ENCODE data around the gene LNPEP. TPM values are rescaled to one million over a fixed set of nuclear protein-coding genes. Genes with fewer than 3 reads are reported as not detected.

LNPEP gene
- total RNA-seq, 1 donor from 2014 or later = 76.4 TPM

DNA sequence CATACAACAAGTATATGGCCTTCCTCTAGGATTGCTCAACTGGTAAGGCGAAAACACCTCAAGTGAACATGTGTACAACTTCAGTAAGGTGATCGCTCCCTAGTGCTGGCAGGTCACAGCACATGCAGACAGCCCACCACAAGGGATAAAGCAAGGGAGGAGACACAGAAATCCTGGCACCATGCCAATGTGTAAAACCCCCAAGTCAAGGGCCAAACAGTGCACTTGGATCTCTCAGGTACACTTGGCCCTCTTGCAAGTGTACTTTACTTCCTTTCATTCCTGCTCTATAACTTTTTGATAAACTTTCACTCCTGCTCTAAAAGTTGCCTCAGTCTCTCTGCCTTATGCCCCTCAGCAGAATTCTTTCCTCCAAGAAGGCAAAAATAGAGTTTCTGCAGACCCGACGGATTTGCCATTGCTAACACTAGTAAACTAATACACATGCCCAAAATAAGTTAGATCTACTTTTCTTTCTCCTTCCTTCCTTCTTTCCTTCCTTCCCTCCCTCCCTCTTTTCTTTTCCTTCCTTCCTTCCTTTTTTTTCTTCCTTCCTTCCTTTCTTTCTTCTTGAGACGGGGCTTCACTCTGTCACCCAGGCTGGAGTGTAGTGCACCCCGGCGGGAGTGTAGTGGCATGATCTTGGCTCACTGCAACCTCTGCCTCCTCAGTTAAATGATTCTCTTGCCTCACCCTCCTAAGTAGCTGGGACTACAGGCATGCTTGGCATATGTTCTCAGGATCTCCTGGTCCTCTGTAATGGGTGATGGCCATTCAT lies 6.8 kb upstream of the LNPEP start:
- intact Hi-C loops (cut with micrococcal nuclease) = no loop called here

DNA sequence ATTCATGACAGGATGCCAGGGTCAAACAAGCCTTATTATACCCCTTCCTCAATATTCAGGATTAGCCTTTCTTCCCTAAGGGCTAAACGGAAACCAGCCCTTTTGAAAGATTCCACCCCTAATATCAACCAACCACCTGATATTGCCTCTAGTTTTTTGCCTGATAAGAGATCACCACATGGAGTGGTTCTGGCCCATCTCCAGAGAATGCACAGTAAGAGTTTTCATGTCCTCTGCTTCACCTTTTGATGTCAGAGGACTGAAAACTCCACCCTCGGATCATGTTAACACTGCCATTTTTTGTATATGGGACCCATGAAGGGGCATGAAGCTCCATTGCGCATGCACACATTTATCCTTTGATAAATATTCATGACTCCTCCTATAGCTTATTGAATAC lies 5.8 kb upstream of the LNPEP start:
- intact Hi-C loops (cut with micrococcal nuclease) = loop anchor here (5.0 to 10.0 kb wide), 2 partner anchors 393 to 1285 kb away; partner anchors contain the start of gene RFESD

DNA sequence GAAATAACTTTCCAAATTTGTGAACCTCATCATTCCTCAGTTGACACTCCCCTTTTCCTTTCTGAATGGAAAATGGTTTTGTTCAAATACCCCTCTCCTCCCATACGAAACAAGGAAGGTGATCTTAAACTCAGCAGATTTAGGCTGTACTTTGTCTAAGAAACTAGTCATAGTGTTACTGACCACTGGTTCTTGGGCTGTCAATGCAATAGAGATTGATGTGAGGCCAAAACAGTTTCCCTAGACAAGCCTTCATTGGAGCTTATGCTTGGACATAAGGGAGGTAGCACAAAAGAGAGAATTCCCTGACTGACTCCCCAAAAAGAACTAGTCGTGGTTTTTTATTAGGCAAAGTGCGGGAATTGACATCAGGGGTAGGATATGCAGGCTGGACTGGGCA lies 5.3 kb upstream of the LNPEP start:
- intact Hi-C loops (cut with micrococcal nuclease) = loop anchor here (5.0 to 10.0 kb wide), 2 partner anchors 393 to 1286 kb away; partner anchors contain the start of gene RFESD

DNA sequence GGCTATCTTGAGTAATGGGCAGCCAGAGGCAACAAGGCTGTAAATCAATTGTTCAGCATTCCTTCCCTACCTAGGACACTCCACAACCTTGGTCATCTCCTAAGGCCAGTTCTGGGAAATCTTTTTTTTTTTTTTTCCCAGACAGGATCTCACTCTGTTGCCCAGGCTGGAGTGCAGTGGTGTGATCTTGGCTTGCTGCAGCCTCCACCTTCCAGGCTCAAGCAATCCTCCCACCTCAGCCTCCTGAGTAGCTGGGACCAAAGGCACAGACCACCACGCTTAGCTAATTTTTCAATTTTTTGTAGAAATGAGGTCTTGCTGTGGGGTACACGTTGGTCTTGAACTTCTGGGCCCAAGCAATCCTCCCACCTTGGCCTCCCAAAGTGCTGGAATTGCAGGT lies 4.8 kb upstream of the LNPEP start:
- intact Hi-C loops (cut with micrococcal nuclease) = loop anchor here (5.0 to 10.0 kb wide), 2 partner anchors 394 to 1286 kb away; partner anchors contain the start of gene RFESD

DNA sequence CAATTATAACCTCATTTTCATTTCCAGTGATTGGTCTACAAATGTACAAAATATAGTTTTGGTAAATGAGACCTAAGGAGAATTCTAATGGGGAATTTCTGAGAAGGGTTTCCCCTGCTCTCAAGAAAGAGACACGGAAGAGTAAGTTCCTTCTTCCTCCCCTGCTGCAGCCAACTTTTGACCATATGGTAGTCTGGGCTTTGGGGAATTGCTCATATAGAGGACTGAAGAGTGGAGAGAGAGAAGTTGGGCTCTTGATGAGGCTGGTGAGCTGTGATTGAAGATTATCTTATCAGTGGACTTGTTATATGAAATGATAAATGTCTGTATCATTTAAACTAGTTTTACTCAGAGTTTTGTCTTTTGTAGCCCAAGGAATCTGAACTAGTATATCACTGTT lies 4.3 kb upstream of the LNPEP start:
- intact Hi-C loops (cut with micrococcal nuclease) = loop anchor here (5.0 to 10.0 kb wide), 2 partner anchors 394 to 1287 kb away; partner anchors contain the start of gene RFESD

DNA sequence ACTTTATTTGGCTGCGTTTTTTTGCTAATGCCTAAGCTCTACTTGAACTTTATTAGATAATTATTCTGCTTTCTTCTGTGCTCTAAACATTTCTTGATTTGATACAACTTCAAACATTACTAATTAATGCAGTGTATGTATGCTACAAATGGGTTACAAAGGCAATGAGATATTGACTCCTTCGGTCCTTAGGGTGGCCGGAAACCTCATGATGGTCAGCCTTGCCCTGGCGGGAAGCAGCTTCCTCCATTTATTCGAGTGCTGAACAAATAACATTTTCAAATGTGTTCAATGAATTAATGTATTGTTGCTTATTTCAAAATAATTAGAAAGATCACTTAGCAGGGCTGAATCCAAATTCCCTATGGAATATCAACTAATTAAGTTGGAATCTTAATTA lies 3.9 kb upstream of the LNPEP start:
- intact Hi-C loops (cut with micrococcal nuclease) = loop anchor here (5.0 to 10.0 kb wide), 2 partner anchors 395 to 1287 kb away; partner anchors contain the start of gene RFESD

DNA sequence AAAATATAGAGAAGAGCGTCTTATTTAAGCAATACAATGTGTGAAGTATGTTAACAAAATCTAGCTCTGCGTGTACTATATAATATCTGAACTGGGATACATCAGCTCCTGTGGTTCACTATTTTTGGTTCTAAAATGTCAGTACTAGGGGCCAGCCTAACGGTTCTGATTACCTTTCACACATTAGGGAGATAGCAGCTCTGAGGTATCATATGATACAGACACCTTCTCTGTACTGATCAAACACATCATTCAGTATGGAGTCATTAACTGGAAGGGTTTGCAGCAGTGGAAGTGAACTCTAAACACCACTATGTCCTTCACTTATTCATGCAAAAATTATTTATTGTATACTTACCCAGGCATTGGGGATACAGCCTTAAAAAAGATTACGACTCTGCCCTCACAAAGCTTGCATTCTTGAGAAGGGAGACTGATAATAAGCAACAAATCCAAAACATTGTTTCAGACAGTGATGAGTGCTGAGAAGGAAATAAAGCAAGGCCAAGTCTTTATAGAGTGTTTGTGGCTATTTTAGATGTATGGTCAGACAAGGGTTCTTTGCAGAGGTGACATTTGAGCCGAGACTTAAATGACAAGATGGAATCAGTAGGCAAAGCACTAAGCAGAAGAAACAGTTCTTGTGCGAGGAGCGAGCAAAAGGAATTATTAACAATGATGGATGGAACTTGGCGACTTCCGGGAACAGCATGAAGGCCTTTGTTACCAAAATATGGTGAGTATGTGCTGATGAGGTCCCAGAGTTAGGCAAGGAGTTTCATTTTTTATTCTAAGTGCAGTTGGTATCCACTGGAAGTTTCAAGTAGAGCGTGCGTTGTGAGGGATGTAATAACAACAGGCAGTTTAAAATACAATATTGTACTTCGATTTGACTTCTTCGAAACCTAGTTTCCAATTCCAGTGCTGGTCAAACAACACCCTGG lies 1.8 kb upstream of the LNPEP start:
- intact Hi-C loops (cut with micrococcal nuclease) = loop anchor here (1.0 to 10.0 kb wide), 9 partner anchors 8 to 1839 kb away; partner anchors contain the start of genes RFESD and RGMB

DNA sequence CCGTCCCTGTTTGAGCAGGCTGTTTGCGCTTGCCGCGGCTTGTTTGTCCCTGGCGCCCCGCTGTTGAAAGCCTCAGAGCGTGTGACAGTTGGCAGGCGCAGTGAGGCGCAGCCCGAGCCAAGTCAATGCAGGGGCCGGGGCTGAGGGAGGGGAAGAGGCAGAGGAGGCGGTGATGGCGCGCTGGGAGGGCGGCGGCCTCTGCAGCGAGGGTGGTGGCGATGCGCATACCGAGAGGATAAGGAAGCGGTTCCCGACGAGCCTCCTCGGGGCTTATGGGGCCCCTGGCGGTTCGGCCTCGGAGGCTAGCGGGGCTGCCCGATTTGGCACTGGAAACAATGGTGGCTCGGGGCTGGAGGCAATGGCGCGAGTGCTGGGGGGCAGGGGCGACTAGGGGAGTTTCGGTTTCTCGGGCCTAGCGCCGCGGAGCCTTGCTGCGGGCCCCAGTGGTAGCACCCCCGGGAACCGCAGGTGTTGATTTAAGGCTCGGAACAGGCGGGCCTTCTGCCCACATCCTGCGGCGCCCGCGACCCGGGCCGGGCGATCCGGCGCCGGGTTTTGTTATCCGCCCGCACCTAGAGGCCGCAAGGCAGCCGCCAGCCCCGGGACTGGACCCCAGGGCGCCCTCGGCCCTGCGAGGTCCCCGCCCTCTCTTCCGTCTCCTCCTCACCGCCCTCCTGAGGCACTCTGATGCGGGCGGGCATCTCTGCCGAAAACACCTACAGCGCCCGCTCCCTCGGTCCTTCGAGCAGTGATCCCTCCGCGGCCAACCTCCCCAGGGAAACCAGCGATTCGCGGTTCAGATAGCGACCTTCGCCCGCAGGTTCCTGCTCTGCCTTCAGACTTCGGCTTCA lies 947 bp upstream of the LNPEP start:
- intact Hi-C loops (cut with micrococcal nuclease) = loop anchor here (1.0 to 10.0 kb wide), 21 partner anchors 9 to 1838 kb away; partner anchors contain the start of genes CAST, ERAP1, ERAP2 and GLRX

DNA sequence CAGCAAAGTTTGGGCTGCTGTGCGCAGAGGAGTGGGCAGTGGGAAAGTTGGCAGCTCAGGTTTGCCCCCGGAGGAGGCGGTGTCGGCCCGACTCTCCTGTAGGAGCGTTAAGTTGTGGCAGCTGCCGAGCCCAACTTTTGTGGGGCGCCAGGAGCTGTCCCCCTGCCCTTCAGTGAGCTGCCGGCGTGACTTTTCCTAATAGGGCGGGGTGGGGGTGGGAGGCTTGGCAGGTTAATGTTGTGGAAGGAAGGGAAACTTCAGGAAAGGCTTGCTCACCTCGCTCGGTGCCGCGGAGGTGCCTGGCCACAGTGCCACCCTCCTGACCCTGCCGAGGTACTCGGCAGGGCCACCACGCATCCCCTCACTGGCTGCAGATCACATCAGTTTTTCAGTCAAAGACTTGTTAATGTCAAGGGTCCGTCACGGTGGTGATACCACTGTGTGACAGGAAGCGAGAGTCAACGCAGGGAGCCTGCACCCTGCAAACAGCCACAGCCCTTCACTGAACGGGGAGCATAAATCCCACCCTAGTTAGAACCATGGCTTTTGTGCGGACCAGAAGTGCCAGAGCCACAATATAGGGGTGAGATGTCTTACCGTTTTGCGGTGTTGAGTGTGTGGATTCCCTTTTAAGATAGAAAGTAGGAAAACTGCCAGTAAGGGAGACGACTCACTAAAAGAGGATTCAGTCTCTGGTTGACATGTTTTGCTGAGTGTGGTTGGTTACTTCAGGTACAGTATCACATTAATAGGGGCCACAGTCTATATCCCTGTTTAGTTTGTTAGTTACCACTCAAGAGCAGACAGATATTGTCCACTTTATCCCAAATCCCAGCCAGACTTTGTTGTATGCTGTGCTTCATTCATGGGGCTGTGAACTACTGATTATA lies 796 bp downstream of the LNPEP start:
- intact Hi-C loops (cut with micrococcal nuclease) = loop anchor here (1.0 to 10.0 kb wide), 9 partner anchors 68 to 1993 kb away; partner anchors contain the start of genes ARSK, CHD1, GLRX and LIX1

DNA sequence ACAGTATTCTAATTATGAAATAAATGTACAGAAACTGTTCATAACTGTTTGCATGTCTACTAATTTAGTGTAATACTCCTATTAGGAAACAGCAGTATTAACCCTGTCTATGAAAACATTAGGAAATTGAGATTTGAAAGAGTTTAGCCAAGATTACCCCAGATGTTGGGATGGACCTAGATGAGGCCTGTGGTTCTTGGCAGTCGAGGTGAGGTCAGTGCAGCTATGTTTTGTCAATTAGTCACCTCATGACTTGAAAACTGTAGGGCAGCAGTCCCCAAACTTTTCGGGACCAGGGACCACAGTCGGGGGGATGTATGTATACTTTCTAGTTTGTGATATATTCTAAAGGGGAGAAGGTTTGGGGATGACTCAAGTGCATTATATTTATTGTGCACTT lies 4.7 kb downstream of the LNPEP start:
- intact Hi-C loops (cut with micrococcal nuclease) = no loop called here

DNA sequence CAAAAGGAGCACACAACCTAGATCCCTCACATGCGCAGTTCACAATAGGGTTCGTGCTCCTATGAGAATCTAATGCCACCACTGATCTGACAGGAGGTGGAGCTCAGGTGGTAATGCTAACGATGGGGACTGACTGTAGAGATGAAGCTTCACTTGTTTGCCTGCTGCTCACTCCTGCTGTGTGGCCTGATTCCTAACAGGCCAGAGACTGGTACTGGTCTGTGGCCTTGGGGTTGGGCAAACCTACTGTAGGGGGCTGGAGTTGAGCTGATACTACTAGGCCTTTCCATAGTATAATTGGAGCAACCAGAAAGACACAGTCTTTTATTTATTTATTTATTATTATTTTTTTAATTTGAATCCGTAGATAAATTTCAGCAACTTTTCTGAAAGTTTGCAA lies 5.3 kb downstream of the LNPEP start:
- intact Hi-C loops (cut with micrococcal nuclease) = no loop called here

DNA sequence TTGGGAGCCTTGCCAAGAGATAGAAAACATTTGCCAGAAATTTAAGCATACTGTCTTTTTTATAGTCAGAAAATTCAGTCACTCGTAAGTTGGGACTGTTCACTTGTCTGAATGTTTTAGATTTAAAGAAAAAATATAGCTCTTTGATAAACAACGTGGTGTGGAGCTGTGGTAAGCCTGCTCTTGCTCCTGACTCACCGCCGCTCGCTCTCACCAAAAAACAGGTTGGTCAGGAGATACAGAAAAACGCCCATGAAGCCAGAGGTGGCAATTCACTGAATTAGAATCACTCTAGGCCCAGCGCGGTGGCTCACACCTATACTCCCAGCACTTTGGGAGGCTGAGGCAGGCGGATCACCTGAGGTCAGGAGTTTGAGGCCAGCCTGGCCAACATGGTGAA lies 6.2 kb downstream of the LNPEP start:
- intact Hi-C loops (cut with micrococcal nuclease) = no loop called here

DNA sequence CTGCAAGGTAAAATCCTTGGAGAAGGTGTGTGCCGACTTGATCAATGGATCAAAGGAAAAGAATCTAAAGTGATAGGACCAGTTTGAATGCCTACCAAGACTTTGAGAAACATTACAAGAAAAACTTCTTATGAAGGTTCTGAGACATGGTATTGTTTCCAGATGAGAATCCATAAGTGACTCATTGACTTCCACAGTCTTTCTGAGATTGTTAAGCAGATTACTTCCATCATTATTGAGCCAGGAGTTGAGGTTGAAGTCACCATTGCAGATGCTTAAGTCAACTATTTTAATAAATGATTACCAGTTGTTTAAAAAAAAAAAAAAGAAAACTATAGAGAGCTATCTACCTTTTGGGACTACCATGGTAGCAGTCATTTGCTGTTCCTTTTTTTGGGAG lies 7.0 kb downstream of the LNPEP start:
- intact Hi-C loops (cut with micrococcal nuclease) = no loop called here

DNA sequence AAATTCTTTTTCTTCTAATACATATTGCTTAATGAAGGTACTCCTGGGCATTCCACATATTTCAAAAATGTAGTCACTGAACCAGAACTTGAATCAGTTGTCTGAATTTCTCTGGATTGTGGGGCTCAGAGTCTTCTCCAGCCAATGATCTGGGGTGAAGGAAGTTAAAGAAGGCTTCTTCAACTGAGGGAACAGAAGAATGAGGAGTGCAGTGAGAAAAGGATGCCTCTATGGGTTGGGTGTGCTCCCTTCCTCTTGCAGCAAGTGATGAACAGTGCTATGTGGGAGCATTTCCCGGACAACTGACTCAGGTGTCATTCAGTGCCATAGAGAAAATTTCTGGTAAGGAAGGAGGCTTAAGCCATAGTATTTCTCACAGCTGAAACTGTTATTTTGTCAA lies 7.9 kb downstream of the LNPEP start:
- intact Hi-C loops (cut with micrococcal nuclease) = no loop called here

DNA sequence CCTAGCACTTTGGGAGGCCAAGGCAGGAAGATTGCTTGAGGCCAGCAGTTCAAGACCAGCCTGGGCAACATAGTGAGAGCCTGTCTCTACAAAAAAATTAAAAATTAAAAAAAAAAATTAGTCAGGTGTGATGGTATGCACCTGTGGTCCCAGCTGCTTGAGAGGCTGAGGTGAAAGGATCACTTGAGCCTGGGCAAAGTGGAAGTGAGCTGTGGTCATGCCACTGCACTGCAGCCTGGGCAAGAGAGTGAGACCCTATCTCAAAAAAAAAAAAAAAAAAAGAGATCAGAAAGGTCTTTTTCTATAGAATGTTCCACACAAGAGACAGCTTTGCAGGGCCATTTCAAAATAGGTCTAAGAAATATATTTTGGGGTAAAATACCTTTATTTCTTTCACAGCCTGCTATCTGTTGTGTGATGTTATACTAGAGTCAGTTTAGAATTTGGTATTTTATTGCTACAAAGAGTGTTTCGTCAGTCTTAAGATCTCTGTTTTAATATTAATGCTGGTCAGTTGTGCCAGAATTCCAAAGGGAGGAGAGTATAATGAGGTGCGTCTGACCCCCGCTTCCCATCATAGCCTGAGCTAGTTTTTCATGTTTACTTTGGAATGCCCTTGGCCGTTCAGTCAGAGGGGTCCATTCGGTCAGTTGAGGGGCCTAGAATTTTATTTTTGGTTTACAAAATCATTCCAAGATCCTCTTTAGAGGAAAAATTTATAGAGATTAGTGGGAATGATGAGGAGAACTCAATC lies 9.4 kb downstream of the LNPEP start:
- intact Hi-C loops (cut with micrococcal nuclease) = no loop called here

DNA sequence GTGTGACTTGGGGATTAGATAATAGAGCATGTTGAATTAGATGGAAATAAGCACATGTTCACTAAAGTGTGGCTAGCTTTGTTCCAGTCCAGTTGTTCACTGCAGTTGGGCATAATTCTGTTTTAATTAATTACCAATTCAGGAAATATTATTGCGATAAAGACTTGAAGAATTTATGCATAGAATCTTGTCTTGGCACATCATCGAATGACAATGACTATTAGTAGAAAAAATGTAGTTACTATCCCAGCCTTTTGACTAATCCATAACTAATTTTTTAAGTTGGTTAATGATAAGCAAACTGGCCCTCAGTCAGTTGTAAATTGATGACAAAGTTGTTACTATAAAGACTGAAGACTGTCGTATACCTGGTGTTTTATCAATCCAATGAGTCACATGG lies 10.5 kb downstream of the LNPEP start:
- intact Hi-C loops (cut with micrococcal nuclease) = loop anchor here (1.0 kb wide), 1 partner anchor 8 kb away; no protein-coding TSS in a partner anchor

DNA sequence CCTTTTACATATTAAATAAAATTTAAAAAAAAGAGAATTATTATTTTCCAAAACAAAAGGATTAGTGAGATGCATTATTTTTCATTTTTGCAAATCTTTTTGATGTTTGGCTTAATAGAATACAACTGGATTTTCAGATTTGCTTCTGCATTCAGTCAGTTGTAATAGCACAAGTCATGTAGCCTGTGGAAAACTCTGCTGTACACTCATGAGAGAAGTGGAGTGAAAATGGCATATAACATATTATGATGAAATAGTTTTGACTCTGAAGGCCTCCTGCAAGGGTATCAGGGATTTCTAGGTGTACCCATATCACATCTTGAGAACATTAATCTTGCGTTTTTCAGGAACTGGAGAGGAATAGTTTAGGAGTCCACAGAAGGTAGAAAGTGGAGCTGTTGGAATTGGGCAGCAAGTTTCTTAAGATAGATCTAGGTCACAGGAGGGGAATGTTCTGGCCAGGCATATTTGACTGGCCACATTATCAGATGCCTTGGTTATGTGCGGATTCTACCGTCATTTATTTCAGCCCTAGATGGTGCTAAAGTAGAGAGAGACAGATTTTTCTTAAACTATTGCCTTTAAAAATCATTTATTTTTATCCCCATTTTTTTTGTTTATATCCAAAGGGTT lies 16.4 kb downstream of the LNPEP start:
- intact Hi-C loops (cut with micrococcal nuclease) = no loop called here

DNA sequence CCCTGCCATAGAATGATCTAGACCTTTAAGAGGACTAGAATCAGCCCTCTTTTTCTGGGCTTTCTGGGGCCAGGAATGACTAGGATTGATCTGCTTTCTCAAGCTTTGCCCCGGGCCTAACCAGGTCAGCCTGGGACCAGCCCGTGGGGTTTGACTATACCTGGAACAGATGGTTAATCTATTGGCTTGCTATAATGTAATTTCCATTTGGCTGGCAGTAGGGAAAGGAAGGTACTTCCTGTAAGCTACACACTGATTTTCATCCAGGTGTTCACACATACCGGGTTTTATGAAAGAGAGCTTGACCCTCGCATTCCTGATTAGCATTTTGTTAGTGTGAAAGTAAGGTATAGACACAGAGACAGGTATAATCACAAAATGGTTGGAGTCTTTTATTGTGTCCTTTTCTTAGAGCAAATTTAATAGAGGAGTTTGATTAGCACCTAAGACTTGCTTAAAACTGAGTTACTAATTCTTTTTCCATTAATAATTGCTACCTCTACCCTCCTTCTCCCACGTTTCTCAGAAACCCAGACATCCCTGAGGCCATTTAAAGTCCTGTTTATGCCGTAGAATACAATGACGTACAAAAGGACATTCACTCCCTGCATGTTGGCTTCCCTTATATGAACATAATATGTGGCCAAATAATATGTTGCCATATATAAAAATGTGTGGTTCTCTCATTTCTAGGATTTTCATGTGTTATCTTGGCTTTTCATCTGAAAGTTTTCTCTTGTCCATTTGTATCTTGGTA lies 17.3 kb downstream of the LNPEP start:
- intact Hi-C loops (cut with micrococcal nuclease) = no loop called here
